Gastroesophageal sphincter (tissue), 3 donors: Measurements from ENCODE around the gene LSM10.

Experiments
- POLR2AphosphoS5 ChIP-seq: sonication (generic); formaldehyde crosslinking; IDR thresholded peaks from one replicate; pipeline ENCODE4 v1.6.1; 2017; ENCODE audit warnings: antibody characterized with exemption
- TF ChIP-seq, protein P1 (sequence below), 4 experiments: fragments of 200-600 bp in 2 of 4; fragments of 450-650 bp in 2 of 4; sonication (generic) in 1 of 4; IDR thresholded peaks; one replicate each; pipeline ENCODE4 v1.5.1; 2017 to 2019; ENCODE audit warnings: antibody characterized with exemption in 4 of 4, mild to moderate bottlenecking in 2 of 4, moderate library complexity in 2 of 4

- TF ChIP-seq, protein P1, sequence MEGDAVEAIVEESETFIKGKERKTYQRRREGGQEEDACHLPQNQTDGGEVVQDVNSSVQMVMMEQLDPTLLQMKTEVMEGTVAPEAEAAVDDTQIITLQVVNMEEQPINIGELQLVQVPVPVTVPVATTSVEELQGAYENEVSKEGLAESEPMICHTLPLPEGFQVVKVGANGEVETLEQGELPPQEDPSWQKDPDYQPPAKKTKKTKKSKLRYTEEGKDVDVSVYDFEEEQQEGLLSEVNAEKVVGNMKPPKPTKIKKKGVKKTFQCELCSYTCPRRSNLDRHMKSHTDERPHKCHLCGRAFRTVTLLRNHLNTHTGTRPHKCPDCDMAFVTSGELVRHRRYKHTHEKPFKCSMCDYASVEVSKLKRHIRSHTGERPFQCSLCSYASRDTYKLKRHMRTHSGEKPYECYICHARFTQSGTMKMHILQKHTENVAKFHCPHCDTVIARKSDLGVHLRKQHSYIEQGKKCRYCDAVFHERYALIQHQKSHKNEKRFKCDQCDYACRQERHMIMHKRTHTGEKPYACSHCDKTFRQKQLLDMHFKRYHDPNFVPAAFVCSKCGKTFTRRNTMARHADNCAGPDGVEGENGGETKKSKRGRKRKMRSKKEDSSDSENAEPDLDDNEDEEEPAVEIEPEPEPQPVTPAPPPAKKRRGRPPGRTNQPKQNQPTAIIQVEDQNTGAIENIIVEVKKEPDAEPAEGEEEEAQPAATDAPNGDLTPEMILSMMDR (IDR thresholded peaks at IDR 0.05), result no peak
- TF ChIP-seq POLR2AphosphoS5, result no peak
Observed at GRCh38 chr1:36415661-36416326, 18.1 kb upstream of the LSM10 start.
